NCI-H1436 (cell line): ENCODE measurements around the gene KCNK10.

Experiments used
- DNase-seq: peaks from one replicate; lab custom pipeline; 2025; lab: John Stamatoyannopoulos, UW

Gene KCNK10

GRCh38 chr14:88185843-88186242 is 137.2 kb downstream of the KCNK10 start:
- no peak for DNase-seq

GRCh38 chr14:88184956-88185355 is 138.1 kb downstream of the KCNK10 start:
- no peak for DNase-seq

- DNase-seq = no peak
These were observed 142.0 kb downstream of the KCNK10 start for GRCh38 chr14:88181072-88181471.

- no peak for DNase-seq
These were observed 143.4 kb downstream of the KCNK10 start for GRCh38 chr14:88179716-88180115.

- no peak for DNase-seq
These were observed 152.7 kb downstream of the KCNK10 start for GRCh38 chr14:88170333-88170732.

- DNase-seq = no peak
These were observed 154.4 kb downstream of the KCNK10 start for GRCh38 chr14:88168498-88169165.

GRCh38 chr14:88168025-88168424 is 155.0 kb downstream of the KCNK10 start:
- no peak for DNase-seq

GRCh38 chr14:88166616-88167015 is 156.5 kb downstream of the KCNK10 start:
- no peak for DNase-seq

GRCh38 chr14:88164906-88165534 is 158.0 kb downstream of the KCNK10 start:
- no peak for DNase-seq

- no peak for DNase-seq
These were observed 159.3 kb downstream of the KCNK10 start for GRCh38 chr14:88163731-88164255.

- no peak for DNase-seq
These were observed 166.9 kb downstream of the KCNK10 start for GRCh38 chr14:88156127-88156526.

GRCh38 chr14:88154926-88155325 is 168.1 kb downstream of the KCNK10 start:
- no peak for DNase-seq

GRCh38 chr14:88154321-88154720 is 168.7 kb downstream of the KCNK10 start:
- DNase-seq = no peak

GRCh38 chr14:88146881-88147649 is 176.0 kb downstream of the KCNK10 start:
- no peak for DNase-seq

GRCh38 chr14:88143810-88144209 is 179.3 kb downstream of the KCNK10 start:
- DNase-seq = no peak

GRCh38 chr14:88142997-88143396 is 180.1 kb downstream of the KCNK10 start:
- no peak for DNase-seq

- DNase-seq = no peak
These were observed 182.2 kb downstream of the KCNK10 start for GRCh38 chr14:88140874-88141273.

GRCh38 chr14:88137327-88137726 is 185.7 kb downstream of the KCNK10 start:
- no peak for DNase-seq
